NCI-H2029 treated with DMSO at 0.1 percent for 48 hours (cell line): Measurements from ENCODE around the gene GOLGA8T.
"Not testable (repeated sequence)": the region's sequence is repeated elsewhere in the genome, so short reads cannot be mapped to it uniquely, and the experiment has no call there.

Source experiments
- DNase-seq: peaks from one replicate; lab custom pipeline; 2025; lab: John Stamatoyannopoulos, UW

Gene GOLGA8T, protein sequence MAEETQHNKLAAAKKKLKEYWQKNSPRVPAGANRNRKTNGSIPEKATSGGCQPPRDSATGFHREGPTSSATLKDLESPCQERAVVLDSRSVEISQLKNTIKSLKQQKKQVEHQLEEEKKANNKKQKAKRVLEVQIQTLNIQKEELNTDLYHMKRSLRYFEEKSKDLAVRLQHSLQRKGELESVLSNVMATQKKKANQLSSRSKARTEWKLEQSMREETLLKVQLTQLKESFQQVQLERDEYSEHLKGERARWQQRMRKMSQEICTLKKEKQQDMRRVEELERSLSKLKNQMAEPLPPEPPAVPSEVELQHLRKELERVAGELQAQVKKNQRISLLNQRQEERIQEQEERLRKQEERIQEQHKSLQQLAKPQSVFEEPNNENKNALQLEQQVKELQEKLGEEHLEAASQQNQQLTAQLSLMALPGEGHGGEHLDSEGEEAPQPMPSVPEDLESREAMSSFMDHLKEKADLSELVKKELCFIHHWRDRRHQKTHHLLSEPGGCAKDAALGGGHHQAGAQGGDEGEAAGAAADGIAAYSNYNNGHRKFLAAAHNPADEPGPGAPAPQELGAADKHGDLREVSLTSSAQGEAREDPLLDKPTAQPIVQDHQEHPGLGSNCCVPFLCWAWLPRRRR

GRCh38 chr15:30134751-30135150 lies at the start of gene GOLGA8T:
GOLGA8T (plus strand) TSS chr15:30135051; CDS start chr15:30135149, 98 bp downstream.
- not testable (repeated sequence) for DNase-seq

- DNase-seq, result not testable (repeated sequence)
Observed at GRCh38 chr15:30097827-30098226, 37.0 kb upstream of the GOLGA8T start.

DNA sequence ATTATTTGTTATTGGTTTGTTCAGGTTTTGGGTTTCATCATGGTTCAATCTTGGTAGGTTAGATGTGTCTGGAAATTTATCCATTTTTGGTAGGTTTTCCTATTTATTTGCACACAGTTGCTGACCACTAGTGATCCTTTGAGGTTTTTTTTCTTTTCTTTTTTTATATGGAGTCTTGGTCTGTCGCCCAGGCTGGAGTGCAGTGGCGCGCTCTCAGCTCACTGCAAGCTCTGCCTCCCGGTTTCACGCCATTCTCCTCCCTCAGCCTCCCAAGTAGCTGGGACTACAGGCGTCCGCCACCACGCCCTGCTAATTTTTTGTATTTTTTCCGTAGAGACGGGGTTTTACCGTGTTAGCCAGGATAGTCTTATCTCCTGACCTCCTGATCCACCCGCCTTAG lies 32.0 kb upstream of the GOLGA8T start:
- not testable (repeated sequence) for DNase-seq

GRCh38 chr15:30103941-30104507 lies 30.8 kb upstream of the GOLGA8T start:
- not testable (repeated sequence) for DNase-seq

DNA sequence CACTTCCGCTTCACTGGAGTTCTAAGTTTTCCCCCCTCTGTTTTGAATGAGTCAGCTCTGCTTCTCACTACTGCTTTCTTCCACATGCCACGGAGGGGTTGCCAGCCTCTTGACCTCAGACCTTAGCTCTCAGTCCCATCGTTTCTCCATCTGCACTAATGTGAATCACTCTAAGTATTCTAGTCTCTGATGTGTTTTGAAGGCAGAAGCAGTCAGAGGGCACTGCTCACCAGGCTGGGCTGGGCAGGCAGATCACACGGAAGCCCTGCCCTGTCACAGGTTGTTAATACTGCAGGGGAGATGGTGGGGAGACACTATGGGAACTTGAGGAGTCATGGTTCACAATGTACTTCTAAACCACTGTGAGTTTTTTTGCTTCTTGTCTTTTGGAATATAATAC lies 24.3 kb upstream of the GOLGA8T start:
- DNase-seq, result not testable (repeated sequence)

DNA sequence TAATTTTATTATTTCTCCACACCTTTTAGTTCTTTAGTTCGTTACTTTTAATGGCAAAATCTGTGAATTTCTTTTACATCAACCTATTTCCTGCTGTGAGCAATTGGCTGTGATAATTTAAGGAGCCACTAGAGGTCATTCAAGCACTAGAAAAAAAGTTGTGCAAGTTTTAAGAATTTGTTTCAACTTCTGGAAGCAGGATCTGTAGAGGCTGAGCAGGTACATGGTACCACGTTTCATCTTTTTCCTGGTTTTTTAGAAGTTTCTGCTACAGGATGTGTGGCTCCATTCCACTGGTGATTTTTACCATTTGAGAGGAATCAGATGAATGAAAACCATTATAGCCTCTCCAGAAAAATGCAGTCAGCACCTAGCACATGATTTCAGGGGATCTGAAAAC lies 4.8 kb upstream of the GOLGA8T start:
- DNase-seq, result not testable (repeated sequence)

- DNase-seq, result not testable (repeated sequence)
Observed at GRCh38 chr15:30143246-30143645, 8.4 kb downstream of the GOLGA8T start.

- not testable (repeated sequence) for DNase-seq
Observed at GRCh38 chr15:30149891-30150290, 15.0 kb downstream of the GOLGA8T start.

- not testable (repeated sequence) for DNase-seq
Observed at GRCh38 chr15:30162479-30163357, 27.9 kb downstream of the GOLGA8T start.

DNA sequence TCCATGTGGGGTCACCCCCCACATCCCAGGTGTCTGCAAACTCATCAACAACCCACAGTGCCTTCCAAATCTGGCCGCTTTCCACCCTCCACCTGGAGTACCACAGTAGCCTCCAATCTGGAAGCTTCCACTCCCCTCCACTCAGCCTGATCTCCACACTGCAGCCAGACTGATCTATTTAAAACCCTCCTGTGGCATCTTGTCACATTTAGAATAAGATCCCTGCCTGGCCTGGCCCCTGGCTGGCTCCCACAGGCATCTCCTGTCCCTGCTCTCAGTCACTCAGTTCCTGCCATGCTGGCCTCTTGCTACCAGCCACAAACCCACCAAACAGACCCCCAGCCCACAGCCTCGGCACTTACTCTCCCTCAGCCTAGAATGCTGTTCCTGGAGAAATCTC lies 28.9 kb downstream of the GOLGA8T start:
- not testable (repeated sequence) for DNase-seq

DNA sequence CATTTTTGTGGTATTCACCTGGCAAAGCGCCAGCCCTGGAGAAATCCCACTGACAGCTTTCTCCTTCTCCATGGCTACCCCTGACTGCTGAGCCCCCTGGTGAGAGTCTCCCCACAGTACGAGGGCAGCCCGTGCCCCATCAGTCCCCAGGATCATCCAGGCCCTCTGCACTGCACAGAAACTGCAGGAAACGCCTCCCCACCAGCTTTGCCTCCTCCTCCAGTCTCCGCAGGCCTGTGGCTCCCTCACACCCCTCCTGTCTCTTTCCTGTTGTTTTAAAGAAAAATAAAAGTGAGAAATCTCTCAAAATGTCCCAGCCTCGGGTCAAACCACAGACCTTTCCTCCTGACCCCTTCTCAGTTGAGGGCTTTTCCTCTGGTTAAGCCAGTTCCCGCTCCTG lies 29.4 kb downstream of the GOLGA8T start:
- not testable (repeated sequence) for DNase-seq

GRCh38 chr15:30167403-30167802 lies 32.6 kb downstream of the GOLGA8T start:
- DNase-seq, result not testable (repeated sequence)

- DNase-seq, result not testable (repeated sequence)
Observed at GRCh38 chr15:30167886-30168285, 33.0 kb downstream of the GOLGA8T start.

- not testable (repeated sequence) for DNase-seq
Observed at GRCh38 chr15:30171452-30171851, 36.6 kb downstream of the GOLGA8T start.

DNA sequence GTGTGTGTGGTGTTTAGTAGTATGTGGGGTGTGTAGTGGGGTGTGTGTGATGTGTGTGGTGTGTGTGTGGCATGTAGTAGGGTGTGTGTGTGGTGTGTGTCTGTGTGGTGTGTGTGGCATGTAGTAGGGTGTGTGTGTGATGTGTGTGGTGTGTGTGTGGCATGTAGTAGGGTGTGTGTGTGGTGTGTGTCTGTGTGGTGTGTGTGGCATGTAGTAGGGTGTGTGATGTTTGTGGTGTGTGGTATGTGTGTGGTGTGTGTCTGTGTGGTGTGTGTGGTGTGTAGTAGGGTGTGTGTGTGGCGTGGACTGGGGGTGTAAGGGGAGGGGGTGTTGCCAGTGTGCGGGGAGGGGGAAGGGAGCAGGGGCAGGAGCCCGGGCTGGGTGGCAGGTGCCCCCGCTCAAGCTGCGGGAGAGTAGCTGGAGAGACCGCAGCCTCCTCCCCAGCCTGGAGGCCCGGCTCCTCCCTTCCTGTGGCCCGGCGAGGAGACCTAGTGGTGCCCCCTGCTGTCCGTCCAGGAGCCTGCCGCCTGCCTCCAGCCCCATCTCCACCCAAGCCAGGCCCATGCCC lies 38.3 kb downstream of the GOLGA8T start:
- DNase-seq, result not testable (repeated sequence)

- DNase-seq, result not testable (repeated sequence)
Observed at GRCh38 chr15:30175291-30175690, 40.4 kb downstream of the GOLGA8T start.

- DNase-seq, result not testable (repeated sequence)
Observed at GRCh38 chr15:30176613-30177012, 41.8 kb downstream of the GOLGA8T start.

GRCh38 chr15:30179814-30180213 lies 45.0 kb downstream of the GOLGA8T start:
- DNase-seq, result not testable (repeated sequence)

GRCh38 chr15:30185495-30185894 lies 50.6 kb downstream of the GOLGA8T start:
- DNase-seq, result not testable (repeated sequence)

GRCh38 chr15:30187429-30187828 lies 52.6 kb downstream of the GOLGA8T start:
- not testable (repeated sequence) for DNase-seq

- DNase-seq, result not testable (repeated sequence)
Observed at GRCh38 chr15:30189754-30190153, 54.9 kb downstream of the GOLGA8T start.
